ENCODE measurements around the gene WDR1. TPM values are rescaled to one million over a fixed set of nuclear protein-coding genes. Genes with fewer than 3 reads are reported as not detected.

Gene WDR1
- total RNA-seq, 4 donors from 2014 or later: 361 to 536 (median 485) TPM

- no peak for TF ChIP-seq EP300 (IDR thresholded peaks at IDR 0.05)
- no peak for TF ChIP-seq POLR2A (IDR thresholded peaks at IDR 0.05; ENCODE audit: low read depth)
- TF ChIP-seq CTCF (IDR thresholded peaks at IDR 0.05): no peak
- no peak for TF ChIP-seq POLR2AphosphoS5 (IDR thresholded peaks at IDR 0.05)
- Histone ChIP-seq H3K4me3 (no peak overlapping the region), H3K9me3 (no peaks in the 10 kb centered on the region), H3K27ac (replicated peaks in 1 of 4) (peak overlapping the region in 1 of 4 donors; percentile 24), H3K36me3 (peaks cover 0 to 15% (median 4%) of the 10 kb centered on the region in 4 donors), H3K27me3 (no peaks in the 10 kb centered on the region), H3K4me1 (peaks cover 10 to 32% (median 25%) of the 10 kb centered on the region in 4 donors)
- DNase-seq (ENCODE audit: extremely low spot score): peak; percentile 55
- intact Hi-C loops (cut with DNase I): no loop called here
- 81% methylated on average over 8 of the region's 8 CpGs for WGBS
These were observed 62.8 kb downstream of the WDR1 start for GRCh38 chr4:10053635-10054453.

GRCh38 chr4:10051517-10052135, 65.0 kb downstream of the WDR1 start:
- H3K4me3 ChIP-seq: no peak overlapping the region
- no peak overlapping the region for H3K27ac ChIP-seq (replicated peaks in 1 of 4)
- TF ChIP-seq POLR2AphosphoS5 (IDR thresholded peaks at IDR 0.05) (no peak), EP300 (IDR thresholded peaks at IDR 0.05) (no peak), POLR2A (IDR thresholded peaks at IDR 0.05; ENCODE audit: low read depth) (no peak), CTCF (IDR thresholded peaks at IDR 0.05) (no peak)
- intact Hi-C loops (cut with DNase I): no loop called here
- no peaks in the 10 kb centered on the region for H3K27me3 ChIP-seq
- H3K4me1 ChIP-seq: peaks cover 10 to 20% (median 14%) of the 10 kb centered on the region in 4 donors
- WGBS: 89% methylated on average over 11 of the region's 11 CpGs
- peak; percentile 37 for DNase-seq (ENCODE audit: extremely low spot score)
- H3K36me3 ChIP-seq: peaks cover 0 to 15% (median 3%) of the 10 kb centered on the region in 4 donors
- no peaks in the 10 kb centered on the region for H3K9me3 ChIP-seq

GRCh38 chr4:10050721-10051120, 65.9 kb downstream of the WDR1 start:
- Histone ChIP-seq H3K27me3 (no peaks in the 10 kb centered on the region), H3K4me1 (peaks cover 5 to 11% (median 10%) of the 10 kb centered on the region in 4 donors), H3K4me3 (no peak overlapping the region), H3K27ac (replicated peaks in 1 of 4) (no peak overlapping the region), H3K36me3 (peaks cover 0 to 15% (median 3%) of the 10 kb centered on the region in 4 donors), H3K9me3 (no peaks in the 10 kb centered on the region)
- TF ChIP-seq POLR2AphosphoS5 (IDR thresholded peaks at IDR 0.05): no peak
- TF ChIP-seq CTCF (IDR thresholded peaks at IDR 0.05): no peak
- TF ChIP-seq POLR2A (IDR thresholded peaks at IDR 0.05; ENCODE audit: low read depth): no peak
- TF ChIP-seq EP300 (IDR thresholded peaks at IDR 0.05): no peak
- WGBS: 78% methylated on average over 5 of the region's 5 CpGs
- intact Hi-C loops (cut with DNase I): no loop called here
- no peak for DNase-seq (ENCODE audit: extremely low spot score)

GRCh38 chr4:10050261-10050661, 66.3 kb downstream of the WDR1 start:
- Histone ChIP-seq H3K36me3 (peaks cover 0 to 15% (median 3%) of the 10 kb centered on the region in 4 donors), H3K4me1 (peaks cover 5 to 10% (median 9%) of the 10 kb centered on the region in 4 donors), H3K9me3 (no peaks in the 10 kb centered on the region), H3K27me3 (no peaks in the 10 kb centered on the region), H3K4me3 (no peak overlapping the region), H3K27ac (replicated peaks in 1 of 4) (no peak overlapping the region)
- WGBS: 96% methylated on average over 3 of the region's 3 CpGs
- DNase-seq (ENCODE audit: extremely low spot score): no peak
- TF ChIP-seq CTCF (IDR thresholded peaks at IDR 0.05) (no peak), POLR2AphosphoS5 (IDR thresholded peaks at IDR 0.05) (no peak), EP300 (IDR thresholded peaks at IDR 0.05) (no peak)
- intact Hi-C loops (cut with DNase I): no loop called here
